GM19351 (cell line): ENCODE results near the gene PARP1.

Source experiments
- ATAC-seq: cut with Tn5 transposase; IDR thresholded peaks from one replicate; pipeline ENCODE4 v1.9.1; 2021; ENCODE audit warnings: mild to moderate bottlenecking, moderate library complexity; ENCODE audit not compliant: unreplicated experiment

Gene PARP1

GRCh38 chr1:226407199-226407496 lies 745 bp downstream of the PARP1 start:
- no peak for ATAC-seq

- ATAC-seq, result no peak
Measured at GRCh38 chr1:226406401-226406881, 1.5 kb downstream of the PARP1 start.

- peak; percentile 34 for ATAC-seq
Measured at GRCh38 chr1:226405411-226405988, 2.4 kb downstream of the PARP1 start.

- ATAC-seq, result no peak
Measured at GRCh38 chr1:226404904-226405222, 3.0 kb downstream of the PARP1 start.

GRCh38 chr1:226404063-226404903 lies 3.6 kb downstream of the PARP1 start:
- no peak for ATAC-seq

GRCh38 chr1:226403201-226404034 lies 4.5 kb downstream of the PARP1 start:
- ATAC-seq, result no peak

- no peak for ATAC-seq
Measured at GRCh38 chr1:226402739-226403165, 5.1 kb downstream of the PARP1 start.

GRCh38 chr1:226401355-226402303 lies 6.3 kb downstream of the PARP1 start:
- ATAC-seq, result no peak

GRCh38 chr1:226400519-226401354 lies 7.2 kb downstream of the PARP1 start:
- ATAC-seq, result no peak

GRCh38 chr1:226397955-226398636 lies 9.8 kb downstream of the PARP1 start:
- ATAC-seq, result no peak

- ATAC-seq, result no peak
Measured at GRCh38 chr1:226397011-226397926, 10.6 kb downstream of the PARP1 start.

- no peak for ATAC-seq
Measured at GRCh38 chr1:226395753-226396152, 12.1 kb downstream of the PARP1 start.

- no peak for ATAC-seq
Measured at GRCh38 chr1:226394462-226394861, 13.4 kb downstream of the PARP1 start.

GRCh38 chr1:226390681-226391080 lies 17.2 kb downstream of the PARP1 start:
- ATAC-seq, result no peak

GRCh38 chr1:226388131-226388530 lies 19.8 kb downstream of the PARP1 start:
- no peak for ATAC-seq

- no peak for ATAC-seq
Measured at GRCh38 chr1:226384717-226385116, 23.2 kb downstream of the PARP1 start.

GRCh38 chr1:226384040-226384439 lies 23.9 kb downstream of the PARP1 start:
- ATAC-seq, result no peak

GRCh38 chr1:226382030-226382429 lies 25.9 kb downstream of the PARP1 start:
- ATAC-seq, result no peak
